Endothelial cell of umbilical vein (primary cell): Measurements from ENCODE around the gene HOXA3. TPM values are rescaled to one million over a fixed set of nuclear protein-coding genes. Genes with fewer than 3 reads are reported as not detected.

Experiments used
- BruUV-seq: library from RNA; stranded (reverse); fragments of 400-500 nt; replicated peaks from 2 replicates; lab custom pipeline; 2021; lab: Mats Ljungman, UMichigan
- CTCF ChIA-PET: fragments of 300-600, 350-600 bp; sonication (Branson Sonifier 250); formaldehyde crosslinking; loops from one replicate; lab custom pipeline; 2021; ENCODE audit warnings: antibody characterized with exemption, inconsistent platforms; lab: Charles Lee
- POLR2A ChIA-PET: fragments of 300-600, 350-600 bp; sonication (Branson Sonifier 250); formaldehyde crosslinking; loops from one replicate; lab custom pipeline; 2021; ENCODE audit warnings: antibody characterized with exemption, inconsistent platforms; lab: Charles Lee
- DNase-seq: peaks from one replicate; pipeline ENCODE4 v3.0.0-alpha.2; 2011; ENCODE audit warnings: low read depth, low spot score
- FAIRE-seq: peaks from 2 replicates; lab custom pipeline; 2011; peaks lifted over from hg19 to GRCh38; lab: Jason Lieb, UNC
- H2AFZ ChIP-seq: 2 replicates; pipeline ENCODE4 v1.6.0; 2012; ENCODE audit warnings: low read depth, low read length, control low read depth, inconsistent platforms
- H3K27ac ChIP-seq: 2 replicates; pipeline ENCODE4 v1.5.1; 2011; ENCODE audit warnings: low read depth, mild to moderate bottlenecking, control low read depth, low read length, moderate library complexity; ENCODE audit not compliant: insufficient read depth
- H3K27me3 ChIP-seq, 2 experiments: 2 replicates each; pipeline versions ENCODE4 v1.6.0 to v1.6.1; 2011; ENCODE audit warnings: low read length in 2 of 2, mixed read lengths in 1 of 2; ENCODE audit not compliant: control insufficient read depth in 2 of 2, insufficient read depth in 2 of 2
- H3K36me3 ChIP-seq, 2 experiments: 2 replicates in 1 of 2; 3 replicates in 1 of 2; pipeline ENCODE4 v1.5.1; 2011; ENCODE audit warnings: low read length in 2 of 2, mild to moderate bottlenecking in 1 of 2, moderate library complexity in 1 of 2; ENCODE audit not compliant: control insufficient read depth in 2 of 2, insufficient read depth in 2 of 2; ENCODE audit errors: extremely low read depth in 1 of 2
- H3K4me1 ChIP-seq: 3 replicates; pipeline ENCODE4 v1.5.1; 2011; ENCODE audit warnings: mild to moderate bottlenecking, low read length; ENCODE audit not compliant: control insufficient read depth, insufficient read depth; ENCODE audit errors: extremely low read depth
- H3K4me2 ChIP-seq: 2 replicates; pipeline ENCODE4 v1.6.1; 2011; ENCODE audit warnings: low read length, control low read depth, mixed read lengths; ENCODE audit not compliant: insufficient read depth
- H3K4me3 ChIP-seq, 3 experiments: fragments of 200-600 bp in 1 of 3; sonication (generic), shearing (Covaris generic) in 1 of 3; replicated peaks in 1 of 3; 2 replicates each; pipeline ENCODE4 v1.5.1; 2011 to 2016; ENCODE audit warnings: control low read depth in 3 of 3, low read length in 3 of 3, mild to moderate bottlenecking in 2 of 3, inconsistent platforms in 1 of 3, low read depth in 1 of 3, moderate library complexity in 1 of 3; ENCODE audit not compliant: insufficient read depth in 1 of 3
- H3K79me2 ChIP-seq: 2 replicates; pipeline ENCODE4 v1.6.0; 2012; ENCODE audit warnings: low read length, inconsistent platforms; ENCODE audit not compliant: control insufficient read depth, insufficient read depth
- H3K9ac ChIP-seq: replicated peaks from 2 replicates; pipeline ENCODE3; 2011; ENCODE audit warnings: low read length, control low read depth; ENCODE audit not compliant: insufficient read depth; ENCODE audit errors: extremely low read depth
- H3K9me1 ChIP-seq: replicated peaks from 3 replicates; pipeline ENCODE4 v1.6.0; 2011; ENCODE audit warnings: mild to moderate bottlenecking, low read length; ENCODE audit not compliant: control insufficient read depth, insufficient read depth; ENCODE audit errors: extremely low read depth
- H3K9me3 ChIP-seq: replicated peaks from 2 replicates; pipeline ENCODE4 v1.5.1; 2012; ENCODE audit warnings: low read length, inconsistent platforms; ENCODE audit not compliant: control insufficient read depth, insufficient read depth
- H4K20me1 ChIP-seq: replicated peaks from 2 replicates; pipeline ENCODE3; 2011; ENCODE audit warnings: mild to moderate bottlenecking, low read length; ENCODE audit not compliant: control insufficient read depth, insufficient read depth; ENCODE audit errors: extremely low read depth
- CTCF ChIP-seq, 2 donors: IDR thresholded peaks; 1 replicate in 1 of 2; 2 replicates in 1 of 2; pipeline ENCODE4 v1.5.1; 2011; ENCODE audit warnings: low read length in 2 of 2, mild to moderate bottlenecking in 2 of 2, moderate library complexity in 2 of 2, control low read depth in 1 of 2, inconsistent platforms in 1 of 2, low read depth in 1 of 2; ENCODE audit not compliant: insufficient read depth in 1 of 2; ENCODE audit errors: extremely low read depth in 1 of 2
- EZH2 ChIP-seq: IDR thresholded peaks from 2 replicates; pipeline ENCODE4 v1.6.1; 2012; ENCODE audit warnings: borderline replicate concordance, low read depth, mild to moderate bottlenecking, moderate library complexity, low read length, inconsistent platforms; ENCODE audit not compliant: severe bottlenecking
- FOS ChIP-seq: IDR thresholded peaks from 2 replicates; pipeline ENCODE4 v1.6.1; 2011; ENCODE audit warnings: mild to moderate bottlenecking, low read length, moderate library complexity, borderline replicate concordance; ENCODE audit not compliant: insufficient read depth
- GATA2 ChIP-seq: IDR thresholded peaks from 2 replicates; pipeline ENCODE4 v1.7.0; 2011; ENCODE audit warnings: low read depth, mild to moderate bottlenecking, moderate library complexity, mixed read lengths, low read length; ENCODE audit not compliant: insufficient read length, insufficient read depth
- JUN ChIP-seq: IDR thresholded peaks from 2 replicates; pipeline ENCODE4 v1.6.1; 2011; ENCODE audit warnings: borderline replicate concordance, low read depth; ENCODE audit not compliant: insufficient read length, insufficient read depth
- MAX ChIP-seq: IDR thresholded peaks from 2 replicates; pipeline ENCODE4 v1.6.1; 2011; ENCODE audit not compliant: insufficient read depth, insufficient read length
- MYC ChIP-seq: IDR thresholded peaks from one replicate; pipeline ENCODE4 v1.6.1; 2011; ENCODE audit warnings: mild to moderate bottlenecking, low read depth, low read length
- POLR2A ChIP-seq: IDR thresholded peaks from 2 replicates; pipeline ENCODE4 v1.6.1; 2012; ENCODE audit warnings: low read depth, mild to moderate bottlenecking, control low read depth, low read length
- POLR2AphosphoS5 ChIP-seq: IDR thresholded peaks from 2 replicates; pipeline ENCODE4 v1.6.1; 2012; ENCODE audit warnings: low read depth, mild to moderate bottlenecking, control low read depth, low read length, moderate library complexity; ENCODE audit not compliant: insufficient read depth
- dilution Hi-C: fragments of 300-500 bp; cut with MboI; formaldehyde crosslinking; loops from one replicate; pipeline ENCODE4 v1.15.0; 2019; ENCODE audit warnings: low sequenced_read_pairs; ENCODE audit not compliant: extremely low pct_ligation_motif_present
- intact Hi-C: fragments of 100-400 bp; cut with micrococcal nuclease; formaldehyde crosslinking; loops from one replicate; pipeline ENCODE4 v1.10.0; 2022
- polyA plus RNA-seq, 4 experiments: library from polyadenylated mRNA; depleted of rRNA in 3 of 4; stranded (reverse) in 3 of 4; unstranded in 1 of 4; fragments of >200 nt; gene quantifications; 2 replicates each; pipeline versions ENCODE4 v1.2.1 to v1.2.3, GENCODE V29; 2011 to 2012; ENCODE audit warnings: missing spikeins in 1 of 4
- total RNA-seq: library from RNA; stranded (reverse); gene quantifications from 2 replicates; pipeline ENCODE4 v1.2.3, GENCODE V29; 2021

HOXA3 gene
- total and polyA plus RNA-seq, 2 donors (not counting 3 experiments of a cell fraction or from before 2014, with no cell fraction given) = 4.7 to 14.0 TPM

GRCh38 chr7:27134392-27134791 is 18.0 kb downstream of the HOXA3 start:
- Histone ChIP-seq H3K36me3 (no peaks in the 10 kb centered on the region), H3K4me3 (peak overlapping the region in 1 of 3 experiments; percentile 14), H3K4me2 (peak overlapping the region; percentile 61), H3K9me1 (no peaks in the 10 kb centered on the region), H2AFZ (no peak overlapping the region), H4K20me1 (no peaks in the 10 kb centered on the region), H3K27me3 (no peaks in the 10 kb centered on the region), H3K79me2 (peaks cover 77% of the 10 kb centered on the region), H3K9me3 (no peaks in the 10 kb centered on the region), H3K9ac (peak overlapping the region; percentile 70), H3K27ac (peak overlapping the region; percentile 82), H3K4me1 (peaks cover 89% of the 10 kb centered on the region)
- peak; percentile 90 for DNase-seq
- ChIA-PET CTCF (interaction anchor here (1.1 kb wide), 1 partner anchor 27 kb away, joined by 3 read pairs; no protein-coding TSS in a partner anchor), POLR2A (interaction anchor here (1.0 kb wide), 1 partner anchor 14 kb away, joined by 3 read pairs; no protein-coding TSS in a partner anchor)
- no TSS peak for BruUV-seq
- TF ChIP-seq CTCF (IDR thresholded peaks at IDR 0.05; ENCODE audit: extremely low read depth in 1 of 2, insufficient read depth in 1 of 2, low read depth in 1 of 2, low read length in 2 of 2) = no peak
- TF ChIP-seq GATA2 = peak; percentile 13
- TF ChIP-seq EZH2 = no peak
- TF ChIP-seq FOS = peak; percentile 60
- no peak for TF ChIP-seq POLR2A
- peak; percentile 54 for TF ChIP-seq JUN
- no peak for TF ChIP-seq MAX
- peak; percentile 20 for TF ChIP-seq POLR2AphosphoS5
- no peak for TF ChIP-seq MYC
- peak; percentile 77 for FAIRE-seq
- dilution Hi-C loops = no loop called here
- intact Hi-C loops = no loop called here
